WTC11 (cell line): Measurements from ENCODE around the gene FCSK. TPM values are rescaled to one million over a fixed set of nuclear protein-coding genes. Genes with fewer than 3 reads are reported as not detected.

ENCODE experiments used
- ATAC-seq: fragments of 200-7000 bp; cut with Tn5 transposase; 2 replicates; pipeline ENCODE4 v1.10.0; 2021; ENCODE audit warnings: mild to moderate bottlenecking, moderate library complexity
- CTCF ChIA-PET: fragments of 300-600 bp; sonication (Branson Sonifier 250); formaldehyde crosslinking; loops from one replicate; lab custom pipeline; 2021; ENCODE audit warnings: antibody characterized with exemption; lab: Charles Lee
- POLR2A ChIA-PET: fragments of 350-600 bp; sonication (Branson Sonifier 250); formaldehyde crosslinking; loops from one replicate; lab custom pipeline; 2021; ENCODE audit warnings: antibody characterized with exemption; lab: Charles Lee
- DNase-seq: peaks from one replicate; pipeline ENCODE4 v3.0.0; 2021; ENCODE audit warnings: low spot score
- H3K27ac Mint-ChIP-seq: 2 replicates; pipeline ENCODE4 v1.8.0; 2021; ENCODE audit warnings: mixed read lengths
- H3K27me3 Mint-ChIP-seq: 2 replicates; pipeline ENCODE4 v1.8.0; 2021; ENCODE audit warnings: low read depth, mild to moderate bottlenecking, moderate library complexity, mixed read lengths
- H3K36me3 Mint-ChIP-seq: 2 replicates; pipeline ENCODE4 v1.8.0; 2021; ENCODE audit warnings: mixed read lengths
- H3K4me1 Mint-ChIP-seq: 2 replicates; pipeline ENCODE4 v1.8.0; 2022; ENCODE audit warnings: mixed read lengths
- H3K4me3 Mint-ChIP-seq: 2 replicates; pipeline ENCODE4 v1.8.0; 2021; ENCODE audit warnings: mild to moderate bottlenecking, moderate library complexity, mixed read lengths
- H3K9me3 Mint-ChIP-seq: 2 replicates; pipeline ENCODE4 v1.8.0; 2021; ENCODE audit warnings: mixed read lengths
- AFF4 ChIP-seq: sonication (generic); formaldehyde crosslinking; IDR thresholded peaks from 2 replicates; pipeline ENCODE4 v1.8.1; 2023; ENCODE audit warnings: mild to moderate bottlenecking, missing genetic modification reagents, borderline replicate concordance
- ELF4 ChIP-seq: sonication (generic); formaldehyde crosslinking; IDR thresholded peaks from 2 replicates; pipeline ENCODE4 v1.8.1; 2022; ENCODE audit warnings: low read depth, mild to moderate bottlenecking, moderate library complexity, missing genetic modification reagents
- ETV6 ChIP-seq: sonication (generic); formaldehyde crosslinking; IDR thresholded peaks from 2 replicates; pipeline ENCODE4 v1.8.1; 2022; ENCODE audit warnings: mild to moderate bottlenecking, missing genetic modification reagents
- FOXJ3 ChIP-seq: sonication (generic); formaldehyde crosslinking; IDR thresholded peaks from 2 replicates; pipeline ENCODE4 v1.9.0; 2021; ENCODE audit warnings: missing genetic modification reagents, mild to moderate bottlenecking, borderline replicate concordance
- JUN ChIP-seq: sonication (generic); formaldehyde crosslinking; IDR thresholded peaks from 2 replicates; pipeline ENCODE4 v1.8.0; 2023; ENCODE audit warnings: mild to moderate bottlenecking, missing genetic modification reagents
- TCF7 ChIP-seq: sonication (generic); formaldehyde crosslinking; IDR thresholded peaks from 2 replicates; pipeline ENCODE4 v1.8.0; 2022; ENCODE audit warnings: mild to moderate bottlenecking, low read depth, missing genetic modification reagents, moderate library complexity
- ZBTB43 ChIP-seq: sonication (generic); formaldehyde crosslinking; IDR thresholded peaks from 2 replicates; pipeline ENCODE4 v1.8.1; 2023; ENCODE audit warnings: mild to moderate bottlenecking, missing genetic modification reagents
- ZNF396 ChIP-seq: fragments of 250-450 bp; sonication (Bioruptor Pico); IDR thresholded peaks from 2 replicates; pipeline ENCODE4 v1.8.0; 2021; ENCODE audit warnings: mild to moderate bottlenecking, moderate library complexity, borderline replicate concordance
- ZNF671 ChIP-seq: fragments of 250-450 bp; sonication (Bioruptor Pico); IDR thresholded peaks from 2 replicates; pipeline ENCODE4 v1.8.0; 2021; ENCODE audit warnings: mild to moderate bottlenecking
- total RNA-seq: library from RNA; stranded (reverse); gene quantifications from 3 replicates; pipeline ENCODE4 v1.2.3, GENCODE V29; 2021
- TF ChIP-seq, protein P1 (sequence below): sonication (generic); formaldehyde crosslinking; IDR thresholded peaks from 2 replicates; pipeline ENCODE4 v1.8.1; 2023; ENCODE audit warnings: mild to moderate bottlenecking, missing genetic modification reagents, moderate library complexity
- TF ChIP-seq, protein P2 (sequence below): sonication (generic); formaldehyde crosslinking; IDR thresholded peaks from 2 replicates; pipeline ENCODE4 v1.8.0; 2023; ENCODE audit warnings: missing genetic modification reagents
- TF ChIP-seq, protein P3 (sequence below): sonication (generic); formaldehyde crosslinking; IDR thresholded peaks from 2 replicates; pipeline ENCODE4 v1.8.1; 2022; ENCODE audit warnings: mild to moderate bottlenecking, missing genetic modification reagents, moderate library complexity, borderline replicate concordance
- TF ChIP-seq, protein P4 (sequence below): sonication (generic); formaldehyde crosslinking; conservative IDR thresholded peaks from 2 replicates; pipeline ENCODE4 v1.8.1; 2023; ENCODE audit warnings: mild to moderate bottlenecking, low read depth, missing genetic modification reagents, moderate library complexity

The FCSK gene
- total RNA-seq, 1 experiment from 2014 or later: 10.6 TPM

- TF ChIP-seq, protein P1, sequence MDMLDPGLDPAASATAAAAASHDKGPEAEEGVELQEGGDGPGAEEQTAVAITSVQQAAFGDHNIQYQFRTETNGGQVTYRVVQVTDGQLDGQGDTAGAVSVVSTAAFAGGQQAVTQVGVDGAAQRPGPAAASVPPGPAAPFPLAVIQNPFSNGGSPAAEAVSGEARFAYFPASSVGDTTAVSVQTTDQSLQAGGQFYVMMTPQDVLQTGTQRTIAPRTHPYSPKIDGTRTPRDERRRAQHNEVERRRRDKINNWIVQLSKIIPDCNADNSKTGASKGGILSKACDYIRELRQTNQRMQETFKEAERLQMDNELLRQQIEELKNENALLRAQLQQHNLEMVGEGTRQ (CRISPR knock-in tag): no peak
- TF ChIP-seq ELF4 (CRISPR knock-in tag) (no peak), AFF4 (CRISPR knock-in tag) (no peak), ZNF671 (CRISPR knock-in tag) (no peak)
- TF ChIP-seq, protein P2, sequence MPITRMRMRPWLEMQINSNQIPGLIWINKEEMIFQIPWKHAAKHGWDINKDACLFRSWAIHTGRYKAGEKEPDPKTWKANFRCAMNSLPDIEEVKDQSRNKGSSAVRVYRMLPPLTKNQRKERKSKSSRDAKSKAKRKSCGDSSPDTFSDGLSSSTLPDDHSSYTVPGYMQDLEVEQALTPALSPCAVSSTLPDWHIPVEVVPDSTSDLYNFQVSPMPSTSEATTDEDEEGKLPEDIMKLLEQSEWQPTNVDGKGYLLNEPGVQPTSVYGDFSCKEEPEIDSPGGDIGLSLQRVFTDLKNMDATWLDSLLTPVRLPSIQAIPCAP (CRISPR knock-in tag): no peak
- TF ChIP-seq, protein P3, sequence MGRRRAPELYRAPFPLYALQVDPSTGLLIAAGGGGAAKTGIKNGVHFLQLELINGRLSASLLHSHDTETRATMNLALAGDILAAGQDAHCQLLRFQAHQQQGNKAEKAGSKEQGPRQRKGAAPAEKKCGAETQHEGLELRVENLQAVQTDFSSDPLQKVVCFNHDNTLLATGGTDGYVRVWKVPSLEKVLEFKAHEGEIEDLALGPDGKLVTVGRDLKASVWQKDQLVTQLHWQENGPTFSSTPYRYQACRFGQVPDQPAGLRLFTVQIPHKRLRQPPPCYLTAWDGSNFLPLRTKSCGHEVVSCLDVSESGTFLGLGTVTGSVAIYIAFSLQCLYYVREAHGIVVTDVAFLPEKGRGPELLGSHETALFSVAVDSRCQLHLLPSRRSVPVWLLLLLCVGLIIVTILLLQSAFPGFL (CRISPR knock-in tag): no peak
These were observed 35.9 kb downstream of the FCSK start (continued) for GRCh38 chr16:70490261-70490660.

DNA sequence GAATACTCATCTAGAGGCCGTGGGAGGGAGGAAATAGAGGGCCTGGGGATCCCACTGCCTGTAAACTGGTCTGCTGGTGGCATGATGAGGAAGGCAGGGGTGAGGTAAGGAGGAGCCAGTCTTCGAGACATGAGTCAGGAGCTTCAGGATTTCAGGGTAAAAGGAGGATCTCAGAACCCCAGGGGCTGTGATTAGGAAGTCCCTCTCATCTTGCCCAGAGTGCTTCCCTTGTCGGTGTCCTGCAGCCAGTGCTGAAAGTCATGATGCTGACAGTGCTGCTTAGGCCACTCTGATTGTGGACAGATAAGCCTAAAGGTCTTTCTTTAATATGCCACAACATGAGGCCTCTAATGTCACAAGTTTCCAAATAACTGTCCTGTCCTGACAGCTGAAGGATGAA, 39.4 kb downstream of the FCSK start:
- ATAC-seq: no peak
- H3K4me1 Mint-ChIP-seq: no peaks in the 10 kb centered on the region
- CTCF ChIA-PET: no interaction called here
- no peak overlapping the region for H3K4me3 Mint-ChIP-seq
- no peaks in the 10 kb centered on the region for H3K9me3 Mint-ChIP-seq
- no peaks in the 10 kb centered on the region for H3K27me3 Mint-ChIP-seq
- TF ChIP-seq, protein P4, sequence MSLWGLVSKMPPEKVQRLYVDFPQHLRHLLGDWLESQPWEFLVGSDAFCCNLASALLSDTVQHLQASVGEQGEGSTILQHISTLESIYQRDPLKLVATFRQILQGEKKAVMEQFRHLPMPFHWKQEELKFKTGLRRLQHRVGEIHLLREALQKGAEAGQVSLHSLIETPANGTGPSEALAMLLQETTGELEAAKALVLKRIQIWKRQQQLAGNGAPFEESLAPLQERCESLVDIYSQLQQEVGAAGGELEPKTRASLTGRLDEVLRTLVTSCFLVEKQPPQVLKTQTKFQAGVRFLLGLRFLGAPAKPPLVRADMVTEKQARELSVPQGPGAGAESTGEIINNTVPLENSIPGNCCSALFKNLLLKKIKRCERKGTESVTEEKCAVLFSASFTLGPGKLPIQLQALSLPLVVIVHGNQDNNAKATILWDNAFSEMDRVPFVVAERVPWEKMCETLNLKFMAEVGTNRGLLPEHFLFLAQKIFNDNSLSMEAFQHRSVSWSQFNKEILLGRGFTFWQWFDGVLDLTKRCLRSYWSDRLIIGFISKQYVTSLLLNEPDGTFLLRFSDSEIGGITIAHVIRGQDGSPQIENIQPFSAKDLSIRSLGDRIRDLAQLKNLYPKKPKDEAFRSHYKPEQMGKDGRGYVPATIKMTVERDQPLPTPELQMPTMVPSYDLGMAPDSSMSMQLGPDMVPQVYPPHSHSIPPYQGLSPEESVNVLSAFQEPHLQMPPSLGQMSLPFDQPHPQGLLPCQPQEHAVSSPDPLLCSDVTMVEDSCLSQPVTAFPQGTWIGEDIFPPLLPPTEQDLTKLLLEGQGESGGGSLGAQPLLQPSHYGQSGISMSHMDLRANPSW (CRISPR knock-in tag): no peak
- TF ChIP-seq ETV6 (CRISPR knock-in tag) (no peak), FOXJ3 (no peak), ZNF396 (CRISPR knock-in tag) (no peak), ZBTB43 (CRISPR knock-in tag) (no peak), JUN (no peak)
- TF ChIP-seq, all 79 proteins: peak for 0
- no peak for DNase-seq
- POLR2A ChIA-PET: no interaction called here
- Mint-ChIP-seq H3K27ac (no peak overlapping the region), H3K36me3 (peaks cover 42% of the 10 kb centered on the region)

DNA sequence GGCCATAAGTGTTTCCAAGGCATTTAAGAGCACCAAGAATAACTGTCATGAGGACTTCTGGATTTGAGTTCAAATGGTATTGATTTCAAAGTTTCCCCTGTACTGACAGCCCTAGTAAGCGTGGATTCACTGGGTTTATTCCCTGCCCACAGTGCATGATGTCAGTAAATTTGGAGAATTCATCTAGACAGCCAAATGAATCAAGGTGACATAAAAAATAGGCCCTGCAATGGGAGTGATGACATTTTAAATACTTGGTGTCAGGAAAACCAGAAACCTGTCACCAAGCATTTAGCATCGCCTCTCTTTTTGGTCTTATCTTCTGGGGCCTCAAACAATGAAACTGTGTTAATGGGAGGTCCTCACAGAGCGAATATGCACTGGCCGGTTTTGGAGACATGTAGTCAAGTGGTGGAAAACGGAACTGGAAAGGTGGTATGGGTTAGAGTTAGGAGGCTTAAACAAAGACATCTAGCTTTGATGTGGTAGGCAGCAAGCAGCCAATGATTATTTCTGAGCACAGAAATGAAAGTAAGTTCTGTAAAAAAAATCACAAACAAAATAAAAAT, 39.9 kb downstream of the FCSK start:
- ATAC-seq (no peak), DNase-seq (no peak)
- Mint-ChIP-seq H3K27ac (no peak overlapping the region), H3K4me3 (no peak overlapping the region), H3K27me3 (no peaks in the 10 kb centered on the region), H3K36me3 (peaks cover 42% of the 10 kb centered on the region), H3K9me3 (no peaks in the 10 kb centered on the region), H3K4me1 (no peaks in the 10 kb centered on the region)
- CTCF ChIA-PET: no interaction called here
- no peak for TF ChIP-seq ZBTB43 (CRISPR knock-in tag)
- TF ChIP-seq TCF7 (CRISPR knock-in tag): no peak
- POLR2A ChIA-PET: no interaction called here
